Naive B cell (primary cell): ENCODE results near the gene AAK1. TPM values are rescaled to one million over a fixed set of nuclear protein-coding genes. Genes with fewer than 3 reads are reported as not detected.
"Not testable (repeated sequence)": the region's sequence is repeated elsewhere in the genome, so short reads cannot be mapped to it uniquely, and the experiment has no call there.

Source experiments
- ATAC-seq, 2 donors: fragments of 150-1000 bp; cut with Tn5 transposase; 2 replicates each; pipeline ENCODE4 v1.10.0; 2021; ENCODE audit warnings: low read depth in 2 of 2, mild to moderate bottlenecking in 2 of 2, moderate library complexity in 2 of 2
- DNase-seq: peaks from one replicate; pipeline ENCODE4 v3.0.0; 2022
- H3K27ac Mint-ChIP-seq, 6 donors: one replicate each; pipeline ENCODE4 v1.8.0; 2020 to 2022; ENCODE audit warnings: mild to moderate bottlenecking in 6 of 6, mixed read lengths in 6 of 6, moderate library complexity in 5 of 6, inconsistent platforms in 2 of 6
- H3K27me3 Mint-ChIP-seq, 3 donors: one replicate each; pipeline ENCODE4 v1.8.0; 2021 to 2022; ENCODE audit warnings: mixed read lengths in 3 of 3, mild to moderate bottlenecking in 1 of 3
- H3K36me3 Mint-ChIP-seq, 2 donors: one replicate each; pipeline ENCODE4 v1.8.0; 2020 to 2022; ENCODE audit warnings: mixed read lengths in 2 of 2, inconsistent platforms in 1 of 2, mild to moderate bottlenecking in 1 of 2
- H3K4me1 Mint-ChIP-seq, 3 donors: one replicate each; pipeline ENCODE4 v1.8.0; 2020 to 2022; ENCODE audit warnings: mixed read lengths in 3 of 3, inconsistent platforms in 1 of 3, mild to moderate bottlenecking in 1 of 3, moderate library complexity in 1 of 3
- H3K4me3 Mint-ChIP-seq, 8 donors: one replicate each; pipeline ENCODE4 v1.8.0; 2020 to 2022; ENCODE audit warnings: mild to moderate bottlenecking in 8 of 8, mixed read lengths in 8 of 8, moderate library complexity in 8 of 8, inconsistent platforms in 2 of 8
- H3K9me3 Mint-ChIP-seq, 7 donors: one replicate each; pipeline ENCODE4 v1.8.0; 2020 to 2022; ENCODE audit warnings: mixed read lengths in 7 of 7, mild to moderate bottlenecking in 5 of 7, inconsistent platforms in 2 of 7, moderate library complexity in 1 of 7
- polyA plus RNA-seq, 6 donors: library from polyadenylated mRNA; unstranded; fragments of 300-500 nt; fragmentation: Illumina TruSeq; gene quantifications; one replicate each; pipeline ENCODE4 v1.2.3, GENCODE V29; 2021; ENCODE audit warnings: low read depth in 6 of 6

The AAK1 gene
- polyA plus RNA-seq, 6 donors from 2014 or later, result 0.47 to 6.1 (median 3.4) TPM

GRCh38 chr2:69617744-69618143, 25.8 kb downstream of the AAK1 start:
- H3K36me3 Mint-ChIP-seq, result no peaks in the 10 kb centered on the region
- no peak for DNase-seq
- peaks cover 0 to 2% (median 0%) of the 10 kb centered on the region in 7 donors for H3K9me3 Mint-ChIP-seq
- no peak for ATAC-seq
- no peaks in the 10 kb centered on the region for H3K27me3 Mint-ChIP-seq
- H3K27ac Mint-ChIP-seq, result no peak overlapping the region
- peaks cover 0 to 5% (median 0%) of the 10 kb centered on the region in 3 donors for H3K4me1 Mint-ChIP-seq
- no peak overlapping the region for H3K4me3 Mint-ChIP-seq

GRCh38 chr2:69616755-69617154, 26.8 kb downstream of the AAK1 start:
- peaks cover 0 to 5% (median 0%) of the 10 kb centered on the region in 3 donors for H3K4me1 Mint-ChIP-seq
- peaks cover 0 to 2% (median 0%) of the 10 kb centered on the region in 7 donors for H3K9me3 Mint-ChIP-seq
- ATAC-seq (no peak), DNase-seq (no peak)
- H3K27me3 Mint-ChIP-seq, result no peaks in the 10 kb centered on the region
- no peaks in the 10 kb centered on the region for H3K36me3 Mint-ChIP-seq
- H3K4me3 Mint-ChIP-seq, result no peak overlapping the region
- no peak overlapping the region for H3K27ac Mint-ChIP-seq

- Mint-ChIP-seq H3K4me3 (no peak overlapping the region), H3K27ac (no peak overlapping the region), H3K27me3 (no peaks in the 10 kb centered on the region), H3K9me3 (peaks cover 0 to 2% (median 0%) of the 10 kb centered on the region in 7 donors), H3K4me1 (peaks cover 0 to 5% (median 0%) of the 10 kb centered on the region in 3 donors), H3K36me3 (no peaks in the 10 kb centered on the region)
- ATAC-seq (no peak), DNase-seq (no peak)
These were observed 27.6 kb downstream of the AAK1 start for GRCh38 chr2:69615969-69616368.

- Mint-ChIP-seq H3K27me3 (no peaks in the 10 kb centered on the region), H3K4me3 (no peak overlapping the region), H3K4me1 (peaks cover 0 to 5% (median 0%) of the 10 kb centered on the region in 3 donors), H3K36me3 (no peaks in the 10 kb centered on the region), H3K27ac (no peak overlapping the region), H3K9me3 (peaks cover 0 to 3% (median 1%) of the 10 kb centered on the region in 7 donors)
- DNase-seq (no peak), ATAC-seq (no peak)
These were observed 28.4 kb downstream of the AAK1 start for GRCh38 chr2:69615078-69615625.

- DNase-seq (no peak), ATAC-seq (no peak)
- no peak overlapping the region for H3K4me3 Mint-ChIP-seq
- peaks cover 0 to 5% (median 2%) of the 10 kb centered on the region in 7 donors for H3K9me3 Mint-ChIP-seq
- H3K27me3 Mint-ChIP-seq, result no peaks in the 10 kb centered on the region
- H3K36me3 Mint-ChIP-seq, result no peaks in the 10 kb centered on the region
- H3K27ac Mint-ChIP-seq, result no peak overlapping the region
- peaks cover 0 to 11% (median under 1%) of the 10 kb centered on the region in 3 donors for H3K4me1 Mint-ChIP-seq
These were observed 30.8 kb downstream of the AAK1 start for GRCh38 chr2:69612707-69613106.

- Mint-ChIP-seq H3K9me3 (peaks cover 0 to 5% (median 2%) of the 10 kb centered on the region in 7 donors), H3K4me3 (no peak overlapping the region), H3K36me3 (no peaks in the 10 kb centered on the region), H3K27me3 (no peaks in the 10 kb centered on the region), H3K27ac (no peak overlapping the region), H3K4me1 (peaks cover 0 to 11% (median 3%) of the 10 kb centered on the region in 3 donors)
- ATAC-seq, result no peak
- no peak for DNase-seq
These were observed 31.3 kb downstream of the AAK1 start for GRCh38 chr2:69612200-69612599.

- Mint-ChIP-seq H3K9me3 (peaks cover 0 to 5% (median 1%) of the 10 kb centered on the region in 7 donors), H3K4me1 (peaks cover 0 to 6% (median 3%) of the 10 kb centered on the region in 3 donors), H3K36me3 (peaks cover 0 to 15% of the 10 kb centered on the region in 2 donors), H3K4me3 (no peak overlapping the region), H3K27ac (peak overlapping the region in 1 of 6 donors; percentile 20), H3K27me3 (peaks cover 16 to 23% (median 19%) of the 10 kb centered on the region in 3 donors)
- DNase-seq (peak; percentile 15), ATAC-seq (peak; percentile 55 to 58)
These were observed 35.4 kb downstream of the AAK1 start for GRCh38 chr2:69608109-69608508.

- H3K27me3 Mint-ChIP-seq, result peaks cover 16 to 23% (median 19%) of the 10 kb centered on the region in 3 donors
- peak overlapping the region in 1 of 6 donors; percentile 15 for H3K27ac Mint-ChIP-seq
- not testable (repeated sequence) for H3K4me3 Mint-ChIP-seq, H3K9me3 Mint-ChIP-seq, ATAC-seq, DNase-seq, H3K4me1 Mint-ChIP-seq
- H3K36me3 Mint-ChIP-seq, result peaks cover 0 to 15% of the 10 kb centered on the region in 2 donors
These were observed 36.8 kb downstream of the AAK1 start for GRCh38 chr2:69606771-69607170.

GRCh38 chr2:69605284-69605683, 38.3 kb downstream of the AAK1 start:
- DNase-seq (no peak), ATAC-seq (no peak)
- H3K9me3 Mint-ChIP-seq, result peaks cover 0 to 4% (median 1%) of the 10 kb centered on the region in 7 donors
- peaks cover 0 to 17% of the 10 kb centered on the region in 2 donors for H3K36me3 Mint-ChIP-seq
- H3K4me1 Mint-ChIP-seq, result peaks cover 0 to 6% (median 3%) of the 10 kb centered on the region in 3 donors
- peak overlapping the region in 3 of 6 donors; percentile 10 to 68 (median 30) for H3K27ac Mint-ChIP-seq
- H3K27me3 Mint-ChIP-seq, result peaks cover 22 to 25% (median 23%) of the 10 kb centered on the region in 3 donors
- no peak overlapping the region for H3K4me3 Mint-ChIP-seq

- peaks cover 0 to 6% (median 3%) of the 10 kb centered on the region in 3 donors for H3K4me1 Mint-ChIP-seq
- H3K9me3 Mint-ChIP-seq, result no peaks in the 10 kb centered on the region
- peaks cover 0 to 21% of the 10 kb centered on the region in 2 donors for H3K36me3 Mint-ChIP-seq
- peaks cover 23 to 29% (median 25%) of the 10 kb centered on the region in 3 donors for H3K27me3 Mint-ChIP-seq
- ATAC-seq (no peak), DNase-seq (no peak)
- peak overlapping the region in 2 of 6 donors; percentile 30 to 68 for H3K27ac Mint-ChIP-seq
- no peak overlapping the region for H3K4me3 Mint-ChIP-seq
These were observed 38.7 kb downstream of the AAK1 start for GRCh38 chr2:69604836-69605235.

GRCh38 chr2:69604026-69604678, 39.4 kb downstream of the AAK1 start:
- ATAC-seq, result no peak
- no peak for DNase-seq
- H3K27ac Mint-ChIP-seq, result no peak overlapping the region
- H3K4me1 Mint-ChIP-seq, result peaks cover 0 to 6% (median 3%) of the 10 kb centered on the region in 3 donors
- no peaks in the 10 kb centered on the region for H3K9me3 Mint-ChIP-seq
- no peak overlapping the region for H3K4me3 Mint-ChIP-seq
- peaks cover 23 to 29% (median 25%) of the 10 kb centered on the region in 3 donors for H3K27me3 Mint-ChIP-seq
- H3K36me3 Mint-ChIP-seq, result peaks cover 0 to 21% of the 10 kb centered on the region in 2 donors

GRCh38 chr2:69603146-69603743, 40.3 kb downstream of the AAK1 start:
- ATAC-seq (no peak), DNase-seq (no peak)
- H3K36me3 Mint-ChIP-seq, result peaks cover 0 to 21% of the 10 kb centered on the region in 2 donors
- H3K27ac Mint-ChIP-seq, result no peak overlapping the region
- no peak overlapping the region for H3K4me3 Mint-ChIP-seq
- H3K4me1 Mint-ChIP-seq, result peaks cover 0 to 3% (median 3%) of the 10 kb centered on the region in 3 donors
- peaks cover 23 to 29% (median 25%) of the 10 kb centered on the region in 3 donors for H3K27me3 Mint-ChIP-seq
- no peaks in the 10 kb centered on the region for H3K9me3 Mint-ChIP-seq

- H3K27ac Mint-ChIP-seq, result peak overlapping the region in 1 of 6 donors; percentile 0
- peaks cover 21 to 29% (median 28%) of the 10 kb centered on the region in 3 donors for H3K27me3 Mint-ChIP-seq
- no peaks in the 10 kb centered on the region for H3K9me3 Mint-ChIP-seq
- peaks cover 0 to 17% of the 10 kb centered on the region in 2 donors for H3K36me3 Mint-ChIP-seq
- peaks cover 9 to 16% (median 11%) of the 10 kb centered on the region in 3 donors for H3K4me1 Mint-ChIP-seq
- no peak overlapping the region for H3K4me3 Mint-ChIP-seq
- no peak for ATAC-seq
- DNase-seq, result no peak
These were observed 42.3 kb downstream of the AAK1 start for GRCh38 chr2:69601179-69601612.
